HG03139 (cell line): ENCODE data around the gene RAB3GAP2.
"Not testable (repeated sequence)": the region's sequence is repeated elsewhere in the genome, so short reads cannot be mapped to it uniquely, and the experiment has no call there.

Experiments
- ATAC-seq: cut with Tn5 transposase; IDR thresholded peaks from one replicate; pipeline ENCODE4 v1.9.1; 2021; ENCODE audit not compliant: unreplicated experiment

Gene RAB3GAP2, protein sequence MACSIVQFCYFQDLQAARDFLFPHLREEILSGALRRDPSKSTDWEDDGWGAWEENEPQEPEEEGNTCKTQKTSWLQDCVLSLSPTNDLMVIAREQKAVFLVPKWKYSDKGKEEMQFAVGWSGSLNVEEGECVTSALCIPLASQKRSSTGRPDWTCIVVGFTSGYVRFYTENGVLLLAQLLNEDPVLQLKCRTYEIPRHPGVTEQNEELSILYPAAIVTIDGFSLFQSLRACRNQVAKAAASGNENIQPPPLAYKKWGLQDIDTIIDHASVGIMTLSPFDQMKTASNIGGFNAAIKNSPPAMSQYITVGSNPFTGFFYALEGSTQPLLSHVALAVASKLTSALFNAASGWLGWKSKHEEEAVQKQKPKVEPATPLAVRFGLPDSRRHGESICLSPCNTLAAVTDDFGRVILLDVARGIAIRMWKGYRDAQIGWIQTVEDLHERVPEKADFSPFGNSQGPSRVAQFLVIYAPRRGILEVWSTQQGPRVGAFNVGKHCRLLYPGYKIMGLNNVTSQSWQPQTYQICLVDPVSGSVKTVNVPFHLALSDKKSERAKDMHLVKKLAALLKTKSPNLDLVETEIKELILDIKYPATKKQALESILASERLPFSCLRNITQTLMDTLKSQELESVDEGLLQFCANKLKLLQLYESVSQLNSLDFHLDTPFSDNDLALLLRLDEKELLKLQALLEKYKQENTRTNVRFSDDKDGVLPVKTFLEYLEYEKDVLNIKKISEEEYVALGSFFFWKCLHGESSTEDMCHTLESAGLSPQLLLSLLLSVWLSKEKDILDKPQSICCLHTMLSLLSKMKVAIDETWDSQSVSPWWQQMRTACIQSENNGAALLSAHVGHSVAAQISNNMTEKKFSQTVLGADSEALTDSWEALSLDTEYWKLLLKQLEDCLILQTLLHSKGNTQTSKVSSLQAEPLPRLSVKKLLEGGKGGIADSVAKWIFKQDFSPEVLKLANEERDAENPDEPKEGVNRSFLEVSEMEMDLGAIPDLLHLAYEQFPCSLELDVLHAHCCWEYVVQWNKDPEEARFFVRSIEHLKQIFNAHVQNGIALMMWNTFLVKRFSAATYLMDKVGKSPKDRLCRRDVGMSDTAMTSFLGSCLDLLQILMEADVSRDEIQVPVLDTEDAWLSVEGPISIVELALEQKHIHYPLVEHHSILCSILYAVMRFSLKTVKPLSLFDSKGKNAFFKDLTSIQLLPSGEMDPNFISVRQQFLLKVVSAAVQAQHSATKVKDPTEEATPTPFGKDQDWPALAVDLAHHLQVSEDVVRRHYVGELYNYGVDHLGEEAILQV (N-terminal part only)

DNA sequence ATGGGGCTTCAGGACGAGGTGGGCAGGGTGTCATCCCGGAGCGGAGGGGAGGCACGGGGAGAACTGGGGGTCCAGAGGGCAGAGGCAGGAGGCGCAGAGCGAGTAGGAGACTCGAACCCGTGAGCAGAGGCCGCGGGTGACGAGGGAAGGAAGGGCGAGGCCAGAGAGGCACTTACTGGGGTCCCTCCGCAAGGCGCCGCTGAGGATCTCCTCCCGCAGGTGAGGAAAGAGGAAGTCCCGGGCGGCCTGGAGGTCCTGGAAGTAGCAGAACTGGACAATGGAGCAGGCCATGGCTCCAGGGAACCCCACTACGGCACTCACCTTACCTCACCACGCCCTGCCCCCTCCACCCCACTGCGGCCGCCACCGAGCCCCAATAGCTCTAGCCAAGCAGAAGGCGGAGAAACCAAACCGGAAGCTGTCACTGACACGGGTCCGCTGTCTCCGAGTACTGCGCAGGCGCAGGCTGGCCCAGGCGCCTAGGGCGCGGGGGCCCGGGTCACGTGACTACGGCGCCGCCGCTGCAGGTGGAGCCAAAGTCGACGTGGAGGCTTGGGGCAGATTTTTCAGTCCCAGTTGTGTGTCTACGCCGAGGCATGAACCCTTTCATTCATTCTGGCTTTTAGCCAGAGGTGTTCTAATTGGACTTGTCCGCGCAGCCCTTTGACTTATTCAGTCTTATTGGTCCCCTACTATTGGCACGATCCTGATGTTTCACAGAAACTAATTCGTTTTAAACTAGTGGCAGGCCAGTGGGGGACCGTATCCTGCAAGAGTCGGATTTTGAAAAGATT, at the start of gene RAB3GAP2:
Gene RAB3GAP2 (minus strand): TSS at position 407 of the 794 bp plus-strand sequence. CDS start 116 bp downstream, at position 291.
- peak; percentile 97 for ATAC-seq

DNA sequence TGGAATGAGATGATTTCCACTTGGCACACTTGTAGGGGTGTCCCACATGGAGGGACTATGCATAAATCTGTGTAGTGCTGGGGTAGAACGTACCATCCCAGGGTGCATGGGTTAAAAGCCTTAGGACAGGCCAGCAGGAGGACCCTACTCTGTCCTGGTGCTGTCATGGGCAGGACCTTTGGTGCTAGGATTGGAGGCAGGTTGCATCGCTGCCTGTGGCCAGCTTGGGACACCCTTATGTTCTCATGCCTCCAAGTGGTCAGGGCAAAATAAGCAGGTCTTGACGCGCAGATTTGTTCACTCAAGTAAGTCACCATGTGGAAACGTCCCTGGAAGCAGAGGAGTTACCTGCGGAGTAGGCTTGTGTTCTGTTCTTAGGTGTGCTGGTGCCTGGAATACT, 49.5 kb upstream of the RAB3GAP2 start:
- no peak for ATAC-seq

DNA sequence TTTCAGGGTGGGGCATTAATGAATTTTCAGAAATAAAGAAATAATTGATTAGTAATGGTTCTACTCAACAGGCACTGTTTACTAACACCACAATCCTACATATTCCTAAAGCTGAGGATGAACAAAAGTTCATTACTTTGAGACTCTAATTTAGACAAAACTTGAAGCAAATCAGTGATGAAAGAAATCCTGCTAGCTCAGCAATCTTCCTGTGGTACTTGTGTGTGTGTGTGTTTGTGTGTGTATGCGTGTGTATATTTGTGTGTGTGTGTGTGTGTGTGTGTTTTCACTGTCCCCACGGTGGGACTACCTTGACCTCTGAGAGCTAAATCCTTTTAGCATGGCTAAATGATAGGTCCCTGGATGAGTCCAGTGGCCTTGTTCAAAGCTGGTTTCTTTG, 48.5 kb upstream of the RAB3GAP2 start:
- ATAC-seq, result no peak

DNA sequence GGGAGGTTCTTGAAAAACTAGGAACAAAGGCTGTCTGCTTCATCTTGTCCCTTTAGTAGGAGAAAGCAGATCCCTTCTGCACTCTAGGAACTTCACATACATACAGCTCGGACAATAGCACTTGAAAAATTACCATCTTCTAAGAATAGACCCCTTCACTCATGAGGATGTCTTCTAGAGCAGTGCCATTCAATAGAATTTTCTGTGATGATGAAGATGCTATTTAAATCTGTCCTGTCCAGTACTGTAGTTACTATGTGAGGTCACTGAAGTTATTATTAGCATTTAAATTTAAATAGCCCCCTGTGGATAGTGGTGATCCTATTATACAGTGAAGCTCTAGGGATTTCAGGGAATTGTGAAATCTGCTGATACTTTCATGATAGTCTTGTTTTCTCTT, 46.4 kb upstream of the RAB3GAP2 start:
- no peak for ATAC-seq

DNA sequence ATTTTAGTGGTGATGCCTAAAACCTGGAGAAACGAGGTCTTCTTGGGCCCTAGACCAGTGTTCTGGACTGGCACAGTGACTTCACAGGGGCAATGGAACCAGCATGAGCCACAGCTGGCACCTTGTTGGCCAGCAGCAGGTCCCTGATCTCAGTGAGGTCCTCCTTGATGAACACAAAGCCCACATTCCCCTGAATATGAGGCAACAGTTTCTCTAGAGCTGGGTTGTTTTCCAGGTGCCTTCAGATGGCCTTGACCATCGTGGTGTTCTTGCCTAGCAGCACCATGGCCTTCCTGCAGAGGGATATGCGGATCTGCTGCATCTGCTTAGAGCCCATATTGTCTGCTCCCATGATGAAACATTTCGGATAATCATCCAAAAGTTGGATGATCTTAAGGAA, 44.9 kb upstream of the RAB3GAP2 start:
- no peak for ATAC-seq

DNA sequence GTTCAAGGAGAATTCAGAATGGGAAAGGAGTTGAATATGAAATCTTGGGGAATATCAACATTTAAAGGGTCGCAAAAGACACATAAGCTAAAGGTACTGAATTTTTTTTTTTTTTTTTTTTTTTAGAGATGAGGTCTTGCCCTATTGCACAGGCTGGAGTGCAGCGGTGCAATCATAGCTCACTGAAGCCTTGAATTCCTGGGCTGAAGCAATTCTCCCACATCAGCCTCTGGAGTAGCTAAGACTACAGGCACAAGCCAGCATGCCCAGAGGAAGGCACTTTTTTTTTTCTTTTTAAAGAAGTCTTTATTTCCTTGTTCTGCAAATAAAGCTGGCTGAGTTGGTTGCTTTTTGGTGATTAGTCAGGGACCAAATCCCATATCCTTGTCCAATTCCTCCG, 44.1 kb upstream of the RAB3GAP2 start:
- ATAC-seq, result no peak

DNA sequence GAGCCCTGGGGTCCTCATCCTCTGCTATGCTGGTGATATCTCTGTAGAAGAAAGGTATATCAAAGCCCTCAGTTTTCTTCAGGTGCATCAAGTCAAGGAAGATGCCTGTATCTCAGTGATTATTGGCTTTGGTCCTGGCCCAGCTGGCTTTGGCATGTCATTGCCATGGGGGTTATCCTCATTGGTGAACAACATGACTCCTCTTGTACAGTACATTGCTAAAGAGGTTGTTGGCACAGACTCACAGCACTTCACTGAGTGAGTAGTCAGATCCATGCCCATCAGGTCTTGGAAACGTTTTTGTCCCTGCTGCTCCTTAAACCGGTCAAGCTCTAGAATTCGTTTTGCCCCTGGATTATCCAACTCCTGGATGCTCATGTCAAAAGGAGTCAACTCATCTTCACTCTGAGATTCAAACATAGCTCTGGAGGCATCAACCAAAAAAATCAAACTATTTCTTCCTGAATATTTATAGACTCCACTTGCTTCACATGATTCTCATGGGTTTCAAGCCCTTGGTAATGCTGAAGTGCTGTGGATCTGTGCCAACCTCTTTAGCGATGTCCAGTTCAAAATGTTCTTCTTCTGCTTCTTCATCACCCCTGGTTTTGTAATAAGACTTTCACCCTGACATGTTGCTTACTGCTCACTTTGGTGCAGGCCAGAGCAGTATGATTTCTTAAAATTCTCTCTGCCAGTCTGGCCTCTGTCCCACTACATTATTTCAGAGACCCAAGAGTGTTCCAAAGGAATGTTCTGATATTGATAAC, 43.0 kb upstream of the RAB3GAP2 start:
- ATAC-seq, result no peak

DNA sequence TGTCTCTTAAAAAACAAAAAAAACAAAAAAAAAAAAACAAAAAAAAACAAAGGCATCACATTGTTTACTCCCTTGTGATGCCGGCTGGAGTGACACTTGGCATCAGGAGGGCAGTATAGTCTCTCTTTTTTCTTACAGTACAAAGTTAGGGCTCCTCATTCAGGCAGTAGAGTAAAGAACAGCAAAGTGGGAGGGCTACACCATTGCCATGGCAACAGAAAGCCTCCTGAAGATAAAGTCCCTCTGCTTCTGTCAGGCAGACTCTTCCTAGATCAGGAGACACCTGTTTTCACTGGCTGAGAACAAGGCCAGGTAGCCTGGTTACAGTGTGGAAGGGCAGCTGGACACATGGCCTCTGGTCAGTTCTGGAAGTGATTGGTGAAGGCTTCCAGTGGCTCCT, 41.3 kb upstream of the RAB3GAP2 start:
- ATAC-seq, result no peak

DNA sequence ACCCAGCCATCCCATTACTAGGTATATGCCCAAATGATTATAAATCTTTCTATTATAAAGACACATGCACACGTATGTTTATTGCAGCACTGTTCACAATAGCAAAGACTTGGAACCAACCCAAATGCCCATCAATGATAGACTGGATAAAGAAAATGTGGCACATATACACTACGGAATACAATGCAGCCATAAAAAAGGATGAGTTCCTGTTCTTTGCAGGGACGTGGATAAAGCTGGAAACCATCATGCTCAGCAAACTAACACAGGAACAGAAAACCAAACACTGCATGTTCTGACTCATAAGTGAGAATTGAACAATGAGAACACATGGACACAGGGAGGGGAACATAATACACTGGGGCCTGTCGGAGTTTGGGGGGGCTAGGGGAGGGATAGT, 37.9 kb upstream of the RAB3GAP2 start:
- not testable (repeated sequence) for ATAC-seq

DNA sequence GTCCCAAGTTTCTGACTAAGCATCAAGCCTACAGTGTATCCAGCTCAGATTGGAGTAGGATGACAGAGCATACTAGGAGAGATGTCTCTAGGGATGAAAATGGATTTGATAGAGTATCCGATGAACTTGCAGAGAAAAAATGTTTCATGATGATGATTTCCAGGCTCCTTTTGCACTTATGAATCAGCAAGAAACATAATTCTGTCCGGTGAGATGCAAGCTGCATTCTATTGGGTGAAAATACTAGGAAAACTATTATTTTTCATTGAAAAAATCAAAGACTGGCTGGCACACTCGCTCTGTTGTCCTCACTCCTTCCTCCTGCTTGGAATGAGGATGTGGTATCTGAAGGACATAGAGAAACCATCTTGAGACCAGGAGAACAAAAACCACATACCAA, 35.4 kb upstream of the RAB3GAP2 start:
- ATAC-seq, result no peak

DNA sequence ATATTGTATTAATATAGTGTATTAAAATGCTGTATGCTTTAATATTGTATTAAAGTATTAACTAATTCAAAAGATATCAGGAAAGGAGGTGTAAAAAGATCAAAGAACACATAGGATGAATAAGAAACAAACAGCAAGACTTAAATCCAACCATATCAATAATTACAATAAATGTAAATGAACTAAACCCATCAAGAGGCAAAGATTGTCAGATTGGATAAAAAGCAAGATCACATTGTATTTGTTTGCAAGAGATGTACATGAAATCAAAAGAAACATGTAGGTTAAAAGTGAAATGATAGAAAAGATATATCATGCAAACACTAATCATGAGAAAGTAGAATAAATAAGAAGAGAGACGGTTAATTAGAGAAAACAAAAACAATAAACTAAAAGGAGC, 34.1 kb upstream of the RAB3GAP2 start:
- ATAC-seq, result no peak

DNA sequence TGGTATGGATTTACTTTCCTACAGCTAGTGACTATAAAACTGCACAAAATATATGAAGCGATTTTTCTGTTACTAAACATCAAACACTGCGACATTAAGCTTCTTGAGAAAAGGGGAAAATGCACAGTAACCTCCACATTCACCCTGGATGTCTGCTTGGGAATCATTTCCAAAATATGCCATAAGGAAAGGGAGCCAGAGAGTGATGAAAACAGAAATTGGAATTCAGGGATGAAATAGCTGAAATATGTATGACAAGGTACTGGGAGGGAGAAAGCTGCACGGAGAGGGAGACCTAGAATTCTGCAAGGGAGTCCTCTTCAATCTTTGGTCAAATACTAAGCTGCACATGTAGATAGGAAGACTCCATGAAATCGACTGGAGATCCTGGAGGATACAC, 31.6 kb upstream of the RAB3GAP2 start:
- ATAC-seq, result no peak

DNA sequence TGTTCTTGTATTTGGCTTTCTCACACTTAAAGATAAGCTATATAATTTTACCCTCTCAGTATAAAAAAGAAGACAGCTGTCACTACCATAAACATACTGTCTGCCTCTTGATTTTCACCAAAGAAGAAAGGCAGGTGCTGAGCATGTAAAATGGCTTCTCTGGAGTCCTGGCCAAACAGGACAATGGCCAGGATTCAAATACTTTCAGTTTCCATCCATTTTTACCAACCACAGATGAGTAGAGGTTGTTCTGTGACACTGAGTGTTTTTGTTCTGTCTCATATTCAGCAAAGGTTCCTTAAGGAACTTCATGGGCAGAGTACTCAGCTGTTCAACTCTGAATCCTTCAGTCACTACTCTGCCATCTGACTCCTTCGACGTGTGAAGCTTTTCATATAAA, 29.4 kb upstream of the RAB3GAP2 start:
- no peak for ATAC-seq

DNA sequence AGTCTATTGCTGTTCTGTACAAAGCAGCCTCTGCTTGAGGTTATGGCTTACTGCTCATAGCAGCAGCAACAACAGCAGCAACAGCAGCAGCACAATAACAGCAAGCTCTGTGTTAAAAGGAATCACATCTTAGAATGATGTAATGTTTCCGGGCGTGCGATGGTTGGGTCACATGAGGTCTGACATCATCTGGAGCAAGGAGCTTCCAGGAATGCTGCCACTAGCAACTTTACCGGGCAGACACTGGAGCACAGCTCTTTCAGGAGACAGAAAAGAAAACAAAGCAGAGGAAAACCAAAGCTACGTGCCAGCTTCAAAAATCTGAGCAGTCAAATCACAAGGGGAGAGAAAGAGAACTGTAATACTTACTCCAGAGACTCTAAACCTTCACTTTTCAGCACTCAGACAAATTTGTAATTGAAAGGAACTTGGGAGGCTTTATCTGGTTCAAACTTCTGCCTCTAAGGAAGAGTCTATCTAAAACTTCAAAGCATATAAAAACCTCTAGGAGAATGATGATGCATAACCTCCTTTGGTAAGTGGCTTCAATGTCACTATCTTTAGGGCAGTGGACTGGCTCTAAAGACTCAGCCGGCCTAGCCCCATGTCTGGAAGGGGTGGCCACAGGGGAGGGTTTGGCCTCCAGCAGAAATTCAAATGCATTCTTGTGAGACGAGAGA, 28.3 kb upstream of the RAB3GAP2 start:
- no peak for ATAC-seq

DNA sequence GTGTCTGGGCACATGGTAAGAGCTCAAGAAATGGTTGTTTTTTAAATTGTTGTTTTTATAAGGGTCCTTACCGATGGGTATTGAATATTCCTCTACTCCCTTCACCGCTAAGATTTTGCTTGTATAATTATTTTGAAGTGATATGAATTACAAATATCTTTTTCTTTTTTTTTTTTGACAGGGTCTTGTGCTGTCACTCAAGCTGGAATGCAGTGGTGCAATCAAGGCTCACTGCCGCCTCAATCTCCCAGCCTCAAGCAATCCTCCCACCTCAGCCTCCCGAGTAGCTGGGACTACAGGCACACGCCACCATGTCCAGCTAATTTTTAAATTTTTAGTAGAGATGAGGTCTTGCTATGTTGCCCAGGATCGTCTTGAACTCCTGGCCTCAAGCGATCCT, 27.1 kb upstream of the RAB3GAP2 start:
- ATAC-seq, result no peak

DNA sequence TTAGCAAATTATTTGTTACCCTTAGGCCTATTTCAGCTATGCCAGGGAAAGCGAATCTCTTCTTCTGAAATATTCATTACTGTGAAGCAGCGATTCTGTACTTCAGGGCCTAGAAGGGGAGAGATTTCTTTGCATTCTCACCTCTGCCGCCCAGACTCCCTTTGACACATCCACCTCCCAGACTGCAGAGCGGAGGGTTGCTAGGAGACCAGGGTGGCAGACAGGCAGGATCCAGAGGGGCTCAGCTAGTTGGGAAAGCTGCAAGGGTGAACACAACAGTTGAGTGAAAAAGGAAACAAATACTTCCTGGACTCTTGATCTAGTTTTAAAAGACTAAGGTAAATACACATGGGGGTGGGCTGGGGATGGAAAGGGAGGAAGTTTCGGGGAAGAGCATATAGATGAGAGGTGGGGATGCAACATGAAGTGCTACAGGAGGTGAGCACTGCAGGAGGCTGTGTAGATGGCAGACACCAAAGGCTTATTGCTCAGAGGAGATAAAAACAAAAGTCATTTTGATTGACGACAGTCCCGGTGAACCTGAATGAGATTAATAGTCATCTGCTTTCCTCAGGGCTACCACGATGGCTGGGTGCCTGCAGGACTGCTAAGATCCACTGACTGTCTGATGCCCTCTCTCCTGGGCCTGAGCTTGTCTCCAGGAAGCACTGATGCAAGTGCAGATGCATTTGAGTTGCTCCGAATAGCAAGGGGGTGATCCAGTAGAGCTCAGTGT, 26.4 kb upstream of the RAB3GAP2 start:
- no peak for ATAC-seq

DNA sequence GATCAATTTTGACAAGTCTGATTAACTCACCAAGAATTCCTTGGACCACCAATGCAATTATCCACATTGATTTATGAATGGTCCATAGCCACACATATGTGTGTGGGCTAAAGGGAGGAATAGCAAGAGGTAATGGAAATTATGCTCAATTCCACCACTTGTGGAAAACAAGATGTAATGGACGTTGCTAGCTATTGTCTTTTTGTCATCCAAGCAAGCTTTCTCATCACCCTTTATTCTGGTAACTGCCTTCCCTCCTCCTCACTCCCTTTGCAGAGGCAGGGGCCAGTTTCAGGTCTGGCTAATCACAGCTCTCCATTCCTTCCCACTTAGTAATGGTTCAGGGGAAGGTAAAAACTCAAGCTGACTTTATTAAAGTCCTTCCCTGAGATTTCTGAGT, 24.7 kb upstream of the RAB3GAP2 start:
- ATAC-seq, result no peak

DNA sequence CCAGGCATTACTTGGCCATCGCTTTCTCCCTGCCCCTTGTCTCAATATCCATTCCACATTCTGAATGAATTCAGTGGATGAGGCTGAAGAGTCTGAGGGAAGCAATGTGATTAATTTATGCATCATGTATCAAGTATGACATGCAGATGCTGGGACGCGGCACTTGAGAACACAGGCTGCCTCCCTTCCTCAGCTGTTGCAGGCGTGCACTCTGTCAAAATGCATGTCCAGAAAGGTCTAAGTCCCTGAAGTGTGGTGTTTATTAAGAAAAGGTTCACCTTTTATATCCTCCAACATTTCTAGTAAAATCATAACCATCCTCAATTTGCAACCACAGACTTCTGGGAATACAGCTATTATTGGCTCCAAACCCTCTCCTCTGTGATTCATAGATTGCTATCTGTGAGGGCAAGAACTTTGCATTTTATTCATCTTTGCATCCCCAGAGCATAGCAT, 22.6 kb upstream of the RAB3GAP2 start:
- ATAC-seq, result no peak
